ENCODE data around the gene CTSV.
"Not testable (repeated sequence)": the region's sequence is repeated elsewhere in the genome, so short reads cannot be mapped to it uniquely, and the experiment has no call there.

The CTSV gene

DNA sequence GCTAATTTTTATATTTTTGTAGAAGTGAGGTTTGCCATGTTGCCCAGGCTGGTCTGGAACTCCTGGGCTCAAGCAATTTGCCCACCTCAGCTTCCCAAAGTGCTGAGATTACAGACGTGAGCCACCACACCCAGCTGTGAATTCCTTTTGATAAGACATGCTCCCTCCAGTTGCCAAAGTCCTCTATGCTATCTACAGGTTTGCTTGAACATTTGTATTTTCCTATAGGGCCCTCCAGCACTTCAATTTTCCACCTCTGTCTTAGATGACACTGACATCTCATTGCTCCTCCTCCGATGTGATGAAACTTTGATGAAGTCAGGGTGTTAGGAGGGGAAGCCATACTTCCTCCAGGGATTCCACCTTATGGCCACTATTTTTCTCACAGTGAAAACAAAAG lies 25.2 kb upstream of the CTSV start (continued):
- no peak for TF ChIP-seq PATZ1 (CRISPR knock-in tag; IDR thresholded peaks at IDR 0.05; ENCODE audit: borderline replicate concordance)

DNA sequence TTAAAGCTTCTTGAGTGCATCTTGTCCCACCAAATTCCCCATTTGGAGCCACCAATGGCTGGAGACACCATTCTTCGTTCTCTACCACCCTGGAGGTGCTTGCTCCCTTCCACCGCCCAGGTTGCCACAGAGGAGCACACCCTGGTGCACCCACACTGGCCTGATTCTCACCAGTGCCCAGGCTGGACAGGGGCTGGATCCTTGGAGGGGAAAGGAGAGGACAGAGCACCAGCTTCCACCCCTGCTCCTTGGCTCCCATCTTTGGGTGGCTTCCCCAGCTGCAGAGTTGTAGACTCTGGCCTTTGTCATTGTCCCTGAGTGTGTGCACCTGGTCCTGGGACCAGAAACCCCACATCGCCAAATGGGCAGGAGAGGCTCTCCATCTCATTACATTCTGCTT lies 21.9 kb upstream of the CTSV start:
- no peak for ATAC-seq
- TF ChIP-seq ISL1 (CRISPR knock-in tag; IDR thresholded peaks at IDR 0.05), result no peak
- no peak for TF ChIP-seq PATZ1 (CRISPR knock-in tag; IDR thresholded peaks at IDR 0.05; ENCODE audit: borderline replicate concordance)
- TF ChIP-seq ZFP3 (CRISPR knock-in tag; IDR thresholded peaks at IDR 0.05), result no peak
- no peak for TF ChIP-seq ZC3H10 (CRISPR knock-in tag; IDR thresholded peaks at IDR 0.05)
- TF ChIP-seq, protein P1, sequence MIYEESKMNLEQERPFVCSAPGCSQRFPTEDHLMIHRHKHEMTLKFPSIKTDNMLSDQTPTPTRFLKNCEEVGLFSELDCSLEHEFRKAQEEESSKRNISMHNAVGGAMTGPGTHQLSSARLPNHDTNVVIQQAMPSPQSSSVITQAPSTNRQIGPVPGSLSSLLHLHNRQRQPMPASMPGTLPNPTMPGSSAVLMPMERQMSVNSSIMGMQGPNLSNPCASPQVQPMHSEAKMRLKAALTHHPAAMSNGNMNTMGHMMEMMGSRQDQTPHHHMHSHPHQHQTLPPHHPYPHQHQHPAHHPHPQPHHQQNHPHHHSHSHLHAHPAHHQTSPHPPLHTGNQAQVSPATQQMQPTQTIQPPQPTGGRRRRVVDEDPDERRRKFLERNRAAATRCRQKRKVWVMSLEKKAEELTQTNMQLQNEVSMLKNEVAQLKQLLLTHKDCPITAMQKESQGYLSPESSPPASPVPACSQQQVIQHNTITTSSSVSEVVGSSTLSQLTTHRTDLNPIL (CRISPR knock-in tag; IDR thresholded peaks at IDR 0.05; ENCODE audit: low read depth), result no peak
- TF ChIP-seq, protein P2, sequence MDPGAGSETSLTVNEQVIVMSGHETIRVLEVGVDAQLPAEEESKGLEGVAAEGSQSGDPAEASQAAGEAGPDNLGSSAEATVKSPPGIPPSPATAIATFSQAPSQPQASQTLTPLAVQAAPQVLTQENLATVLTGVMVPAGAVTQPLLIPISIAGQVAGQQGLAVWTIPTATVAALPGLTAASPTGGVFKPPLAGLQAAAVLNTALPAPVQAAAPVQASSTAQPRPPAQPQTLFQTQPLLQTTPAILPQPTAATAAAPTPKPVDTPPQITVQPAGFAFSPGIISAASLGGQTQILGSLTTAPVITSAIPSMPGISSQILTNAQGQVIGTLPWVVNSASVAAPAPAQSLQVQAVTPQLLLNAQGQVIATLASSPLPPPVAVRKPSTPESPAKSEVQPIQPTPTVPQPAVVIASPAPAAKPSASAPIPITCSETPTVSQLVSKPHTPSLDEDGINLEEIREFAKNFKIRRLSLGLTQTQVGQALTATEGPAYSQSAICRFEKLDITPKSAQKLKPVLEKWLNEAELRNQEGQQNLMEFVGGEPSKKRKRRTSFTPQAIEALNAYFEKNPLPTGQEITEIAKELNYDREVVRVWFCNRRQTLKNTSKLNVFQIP (CRISPR knock-in tag; IDR thresholded peaks at IDR 0.05; ENCODE audit: borderline replicate concordance, low read depth), result no peak

GRCh38 chr9:97059626-97060025 lies 20.7 kb upstream of the CTSV start:
- TF ChIP-seq, protein P3, sequence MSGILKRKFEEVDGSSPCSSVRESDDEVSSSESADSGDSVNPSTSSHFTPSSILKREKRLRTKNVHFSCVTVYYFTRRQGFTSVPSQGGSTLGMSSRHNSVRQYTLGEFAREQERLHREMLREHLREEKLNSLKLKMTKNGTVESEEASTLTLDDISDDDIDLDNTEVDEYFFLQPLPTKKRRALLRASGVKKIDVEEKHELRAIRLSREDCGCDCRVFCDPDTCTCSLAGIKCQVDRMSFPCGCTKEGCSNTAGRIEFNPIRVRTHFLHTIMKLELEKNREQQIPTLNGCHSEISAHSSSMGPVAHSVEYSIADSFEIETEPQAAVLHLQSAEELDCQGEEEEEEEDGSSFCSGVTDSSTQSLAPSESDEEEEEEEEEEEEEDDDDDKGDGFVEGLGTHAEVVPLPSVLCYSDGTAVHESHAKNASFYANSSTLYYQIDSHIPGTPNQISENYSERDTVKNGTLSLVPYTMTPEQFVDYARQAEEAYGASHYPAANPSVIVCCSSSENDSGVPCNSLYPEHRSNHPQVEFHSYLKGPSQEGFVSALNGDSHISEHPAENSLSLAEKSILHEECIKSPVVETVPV (CRISPR knock-in tag; IDR thresholded peaks at IDR 0.05), result no peak
- TF ChIP-seq CSDC2 (CRISPR knock-in tag; IDR thresholded peaks at IDR 0.05), result no peak
- ATAC-seq, result no peak

GRCh38 chr9:97057651-97058050 lies 18.7 kb upstream of the CTSV start:
- ATAC-seq, result no peak
- TF ChIP-seq, protein P1 (CRISPR knock-in tag; IDR thresholded peaks at IDR 0.05; ENCODE audit: low read depth), result no peak
- TF ChIP-seq ZC3H10 (CRISPR knock-in tag; IDR thresholded peaks at IDR 0.05), result no peak
- TF ChIP-seq ESRRG (CRISPR knock-in tag; IDR thresholded peaks at IDR 0.05), result no peak
- TF ChIP-seq CSDC2 (CRISPR knock-in tag; IDR thresholded peaks at IDR 0.05), result no peak
- TF ChIP-seq OSR1 (CRISPR knock-in tag; IDR thresholded peaks at IDR 0.05), result no peak
- TF ChIP-seq, protein P3 (CRISPR knock-in tag; IDR thresholded peaks at IDR 0.05), result no peak
- TF ChIP-seq TCF4 (CRISPR knock-in tag; IDR thresholded peaks at IDR 0.05; ENCODE audit: borderline replicate concordance), result no peak
- TF ChIP-seq, protein P2 (CRISPR knock-in tag; IDR thresholded peaks at IDR 0.05; ENCODE audit: borderline replicate concordance, low read depth), result no peak
- no peak for TF ChIP-seq RARB (CRISPR knock-in tag; IDR thresholded peaks at IDR 0.05)
- TF ChIP-seq PPARA (CRISPR knock-in tag; IDR thresholded peaks at IDR 0.05; ENCODE audit: borderline replicate concordance), result no peak

- not testable (repeated sequence) for ATAC-seq
These were observed 16.9 kb upstream of the CTSV start for GRCh38 chr9:97055891-97056290.

All from SK-N-SH treated with all-trans-retinoic acid at 6 μM for 48 hours (cell line).